GM12878 (cell line): ENCODE results near the gene C4orf36. TPM values are rescaled to one million over a fixed set of nuclear protein-coding genes. Genes with fewer than 3 reads are reported as not detected.

Experiments
- ATAC-seq: fragments of 200-7000 bp; cut with Tn5 transposase; 3 replicates; pipeline ENCODE4 v1.9.1; 2020; ENCODE audit warnings: mild to moderate bottlenecking, moderate library complexity
- BruUV-seq: library from RNA; stranded (reverse); fragments of 400-500 nt; replicated peaks from 2 replicates; lab custom pipeline; 2021; lab: Mats Ljungman, UMichigan
- CTCF ChIA-PET: fragments of 300-600 bp; sonication (Branson Sonifier 250); formaldehyde crosslinking; extraction: SDS; loops from one replicate; lab custom pipeline; 2021; ENCODE audit warnings: inconsistent platforms; lab: Yijun Ruan, JAX
- POLR2A ChIA-PET: fragments of 350-600 bp; formaldehyde crosslinking; extraction: SDS; loops from one replicate; lab custom pipeline; 2021; ENCODE audit warnings: inconsistent platforms; lab: Charles Lee
- RAD21 ChIA-PET: fragments of 300-600 bp; sonication (Branson Sonifier 250); formaldehyde crosslinking; loops from one replicate; lab custom pipeline; 2023; ENCODE audit warnings: antibody characterized with exemption; ENCODE audit not compliant: unreplicated experiment; lab: Charles Lee
- SMC1A ChIA-PET: fragments of 300-600 bp; sonication (Branson Sonifier 250); formaldehyde crosslinking; loops from one replicate; lab custom pipeline; 2023; ENCODE audit not compliant: unreplicated experiment, uncharacterized antibody; lab: Charles Lee
- DNase-seq: peaks from one replicate; pipeline ENCODE4 v3.0.0-alpha.2; 2011; ENCODE audit warnings: low read depth, low spot score
- FAIRE-seq: peaks from 3 replicates; lab custom pipeline; 2011; peaks lifted over from hg19 to GRCh38; lab: Jason Lieb, UNC
- H2AFZ ChIP-seq: 2 replicates; pipeline ENCODE4 v1.6.0; 2011; ENCODE audit warnings: low read depth, low read length, control low read depth; ENCODE audit not compliant: control insufficient read depth
- H3K27ac ChIP-seq: 2 replicates; pipeline ENCODE4 v1.5.1; 2011; ENCODE audit warnings: control low read depth; ENCODE audit not compliant: control insufficient read depth, insufficient read depth
- H3K27me3 ChIP-seq, 2 experiments: replicated peaks in 1 of 2; 2 replicates each; pipeline versions ENCODE4 v1.6.0 to v1.6.1; 2011; ENCODE audit warnings: low read length in 1 of 2; ENCODE audit not compliant: control insufficient read depth in 2 of 2, insufficient read depth in 2 of 2
- H3K36me3 ChIP-seq, 2 experiments: 2 replicates each; pipeline ENCODE4 v1.5.1; 2011; ENCODE audit warnings: low read length in 1 of 2; ENCODE audit not compliant: control insufficient read depth in 2 of 2, insufficient read depth in 2 of 2
- H3K4me1 ChIP-seq: 2 replicates; pipeline ENCODE4 v1.6.1; 2011; ENCODE audit warnings: mild to moderate bottlenecking, low read length, moderate library complexity, mixed read lengths; ENCODE audit not compliant: control insufficient read depth, insufficient read depth
- H3K4me2 ChIP-seq: 2 replicates; pipeline ENCODE4 v1.6.0; 2011; ENCODE audit warnings: control low read depth; ENCODE audit not compliant: control insufficient read depth, insufficient read depth
- H3K4me3 ChIP-seq: fragments of 200-600 bp; sonication (generic); 2 replicates; pipeline ENCODE4 v1.5.1; 2016
- H3K79me2 ChIP-seq: 2 replicates; pipeline ENCODE4 v1.6.0; 2011; ENCODE audit warnings: low read length; ENCODE audit not compliant: control insufficient read depth, insufficient read depth
- H3K9ac ChIP-seq: 2 replicates; pipeline ENCODE4 v1.8.0; 2011; ENCODE audit warnings: low read length, control low read depth, mixed read lengths; ENCODE audit not compliant: control insufficient read depth, insufficient read depth
- H3K9me3 ChIP-seq: replicated peaks from 3 replicates; pipeline ENCODE4 v1.5.1; 2011; ENCODE audit warnings: mild to moderate bottlenecking, low read length; ENCODE audit not compliant: control insufficient read depth, insufficient read depth
- H4K20me1 ChIP-seq: 2 replicates; pipeline ENCODE4 v1.6.0; 2011; ENCODE audit not compliant: control insufficient read depth, insufficient read depth
- CEBPB ChIP-seq, 2 experiments: fragments of 150-350 bp in 1 of 2; IDR thresholded peaks; 2 replicates each; pipeline ENCODE4 v1.6.1; 2012 to 2014; ENCODE audit warnings: low read depth in 2 of 2, low read length in 2 of 2, borderline replicate concordance in 1 of 2, inconsistent platforms in 1 of 2
- CREM ChIP-seq: IDR thresholded peaks from 2 replicates; pipeline ENCODE4 v1.6.1; 2014; ENCODE audit warnings: antibody characterized with exemption, low read depth
- CUX1 ChIP-seq: IDR thresholded peaks from 2 replicates; pipeline ENCODE4 v1.6.1; 2012; ENCODE audit warnings: improper control_type of control experiment, low read depth, low read length; ENCODE audit not compliant: insufficient replicate concordance
- EED ChIP-seq: sonication (generic); IDR thresholded peaks from 2 replicates; pipeline ENCODE4 v1.6.1; 2016; ENCODE audit warnings: antibody characterized with exemption, low read depth
- GATAD2B ChIP-seq: fragments of 450-650 bp; conservative IDR thresholded peaks from 2 replicates; pipeline ENCODE4 v1.6.1; 2017; ENCODE audit warnings: low read depth, mild to moderate bottlenecking, moderate library complexity
- MEF2B ChIP-seq: fragments of 450-650 bp; IDR thresholded peaks from 2 replicates; pipeline ENCODE4 v1.6.1; 2018; ENCODE audit warnings: mild to moderate bottlenecking, moderate library complexity; ENCODE audit not compliant: partially characterized antibody, poor library complexity, severe bottlenecking
- MXI1 ChIP-seq: fragments of 150-350 bp; IDR thresholded peaks from 2 replicates; pipeline ENCODE4 v1.6.1; 2011; ENCODE audit warnings: low read depth, mild to moderate bottlenecking, inconsistent platforms, low read length, improper control_type of control experiment
- NR2C2 ChIP-seq: IDR thresholded peaks from 2 replicates; pipeline ENCODE4 v1.6.1; 2011; ENCODE audit warnings: borderline replicate concordance, low read depth; ENCODE audit not compliant: control insufficient read depth, insufficient read length
- NRF1 ChIP-seq: conservative IDR thresholded peaks from 2 replicates; pipeline ENCODE4 v1.6.1; 2011; ENCODE audit warnings: mild to moderate bottlenecking, low read depth, low read length, improper control_type of control experiment
- PAX8 ChIP-seq: fragments of 450-650 bp; IDR thresholded peaks from 2 replicates; pipeline ENCODE4 v1.6.1; 2017; ENCODE audit warnings: mild to moderate bottlenecking, moderate library complexity
- POU2F2 ChIP-seq: IDR thresholded peaks from 3 replicates; pipeline ENCODE4 v1.6.1; 2011; ENCODE audit warnings: low read depth, mild to moderate bottlenecking, low read length, borderline replicate concordance
- REST ChIP-seq: IDR thresholded peaks from 2 replicates; pipeline ENCODE4 v1.6.1; 2012; ENCODE audit warnings: mild to moderate bottlenecking, low read depth, low read length
- SIX5 ChIP-seq: IDR thresholded peaks from 2 replicates; pipeline ENCODE4 v1.6.1; 2011; ENCODE audit warnings: mild to moderate bottlenecking, low read depth, low read length, moderate library complexity; ENCODE audit not compliant: severe bottlenecking
- SMAD1 ChIP-seq: fragments of 450-650 bp; IDR thresholded peaks from 2 replicates; pipeline ENCODE4 v1.6.1; 2018; ENCODE audit warnings: mild to moderate bottlenecking, low read depth; ENCODE audit not compliant: partially characterized antibody
- YY1 ChIP-seq: IDR thresholded peaks from 2 replicates; pipeline ENCODE4 v1.6.1; 2011; ENCODE audit warnings: low read depth, mild to moderate bottlenecking, low read length
- ZBED1 ChIP-seq: IDR thresholded peaks from 2 replicates; pipeline ENCODE4 v1.6.1; 2016; ENCODE audit warnings: borderline replicate concordance
- WGBS: methylation state at CpG from one replicate; pipeline ENCODE4 v1.1.6; 2016; ENCODE audit warnings: low lambda C conversion rate; ENCODE audit not compliant: insufficient replicate concordance, insufficient coverage; ENCODE audit errors: missing lambda C conversion rate; 5-methylcytosine and 5-hydroxymethylcytosine counted together
- in situ Hi-C: fragments of 300-500 bp; cut with MboI; formaldehyde crosslinking; loops from 9 replicates; pipeline ENCODE4 v1.14.3; 2018; ENCODE audit warnings: mixed read lengths
- intact Hi-C: fragments of 100-400 bp; cut with micrococcal nuclease; formaldehyde crosslinking; loops from one replicate; pipeline ENCODE4 v1.14.2; 2022; ENCODE audit not compliant: unreplicated experiment
- polyA plus RNA-seq, 11 experiments: library from polyadenylated mRNA; depleted of rRNA in 4 of 11; unstranded in 6 of 11; stranded (reverse) in 5 of 11; fragments of >200 nt; fragmentation: Nextera tagmentation in 4 of 11; fragmentation: Illumina TruSeq in 1 of 11; extraction: Ambion mirVana in 4 of 11; extraction: Trizol in 1 of 11; gene quantifications; 1 replicate in 1 of 11; 2 replicates in 10 of 11; pipeline versions ENCODE4 v1.2.1 to v1.2.3, GENCODE V29; 2011 to 2016; ENCODE audit warnings: inconsistent platforms in 2 of 11, missing spikeins in 2 of 11, low read depth in 1 of 11
- total RNA-seq, 4 experiments: library from RNA; depleted of rRNA in 3 of 4; stranded (reverse); fragments of >200 nt in 3 of 4; fragmentation: Illumina TruSeq in 1 of 4; extraction: Trizol in 1 of 4; gene quantifications; 2 replicates each; pipeline versions ENCODE4 v1.2.1 to v1.2.3, GENCODE V29; 2013 to 2021

Gene C4orf36
- total and polyA plus RNA-seq, 10 of the 15 experiments (the other 5 are each of a cell fraction or from before 2014, with no cell fraction given) = 0.35 to 2.7 (median 1.3) TPM; not detected in 2

GRCh38 chr4:86935566-86935852 is 43.3 kb upstream of the C4orf36 start:
- DNase-seq = no peak
- Histone ChIP-seq H3K4me2 (peak overlapping the region; percentile 64), H3K79me2 (peaks cover 68% of the 10 kb centered on the region), H3K4me1 (peaks cover 7% of the 10 kb centered on the region), H3K9ac (peak overlapping the region; percentile 94), H2AFZ (peak overlapping the region; percentile 87), H3K27ac (peak overlapping the region; percentile 93), H4K20me1 (no peaks in the 10 kb centered on the region), H3K27me3 (no peaks in the 10 kb centered on the region), H3K36me3 (peaks cover 0 to 2% of the 10 kb centered on the region in 2 experiments; a peak in 1 of 4 replicates), H3K9me3 (no peaks in the 10 kb centered on the region; the same call in 2 of the 3 replicates), H3K4me3 (peak overlapping the region; percentile 91)
- CTCF ChIA-PET = interaction anchor here (0.9 to 9.8 kb wide), 11 partner anchors 14 to 156 kb away, joined by 3 to 92 read pairs (median 11); no protein-coding TSS in a partner anchor
- RAD21 ChIA-PET = interaction anchor here (1.0 to 9.3 kb wide), 18 partner anchors 13 to 438 kb away, joined by 3 to 267 read pairs (median 7); no protein-coding TSS in a partner anchor
- FAIRE-seq = no peak
- POLR2A ChIA-PET = interaction anchor here (0.7 to 8.3 kb wide), 16 partner anchors 13 to 285 kb away, joined by 3 to 123 read pairs (median 7); no protein-coding TSS in a partner anchor
- no peak for ATAC-seq
- in situ Hi-C loops = no loop called here
- intact Hi-C loops = loop anchor here (5.0 kb wide), 3 partner anchors 42 to 1447 kb away; no protein-coding TSS in a partner anchor
- SMC1A ChIA-PET = interaction anchor here (1.1 to 13.7 kb wide), 14 partner anchors 10 to 284 kb away, joined by 3 to 268 read pairs (median 7); partner anchors contain the start of gene KLHL8
- BruUV-seq = no TSS peak
- WGBS = 1% methylated on average over 15 of the region's 16 CpGs
- TF ChIP-seq NRF1 (no peak), MXI1 (peak; percentile 2; the same call in 1 of the 2 replicates), CREM (no peak), NR2C2 (no peak), PAX8 (no peak), CUX1 (no peak), EED (no peak), SMAD1 (no peak), GATAD2B (no peak), MEF2B (no peak), ZBED1 (no peak), POU2F2 (no peak), SIX5 (no peak), YY1 (0 out of 2 replicates have a peak, but pooled peaks have one; percentile 1), REST (no peak), CEBPB (IDR thresholded peaks at IDR 0.05; ENCODE audit: borderline replicate concordance in 1 of 2, low read depth in 2 of 2, low read length in 2 of 2) (no peak)
